Measurements from ENCODE around the gene LDLRAD3. TPM values are rescaled to one million over a fixed set of nuclear protein-coding genes. Genes with fewer than 3 reads are reported as not detected.

LDLRAD3 gene
- total RNA-seq, 1 donor from 2014 or later = 18.2 TPM

- peaks cover 7% of the 10 kb centered on the region for H3K36me3 Mint-ChIP-seq (ENCODE audit: unreplicated experiment)
Observed at GRCh38 chr11:36047344-36047743, 103.5 kb downstream of the LDLRAD3 start.

DNA sequence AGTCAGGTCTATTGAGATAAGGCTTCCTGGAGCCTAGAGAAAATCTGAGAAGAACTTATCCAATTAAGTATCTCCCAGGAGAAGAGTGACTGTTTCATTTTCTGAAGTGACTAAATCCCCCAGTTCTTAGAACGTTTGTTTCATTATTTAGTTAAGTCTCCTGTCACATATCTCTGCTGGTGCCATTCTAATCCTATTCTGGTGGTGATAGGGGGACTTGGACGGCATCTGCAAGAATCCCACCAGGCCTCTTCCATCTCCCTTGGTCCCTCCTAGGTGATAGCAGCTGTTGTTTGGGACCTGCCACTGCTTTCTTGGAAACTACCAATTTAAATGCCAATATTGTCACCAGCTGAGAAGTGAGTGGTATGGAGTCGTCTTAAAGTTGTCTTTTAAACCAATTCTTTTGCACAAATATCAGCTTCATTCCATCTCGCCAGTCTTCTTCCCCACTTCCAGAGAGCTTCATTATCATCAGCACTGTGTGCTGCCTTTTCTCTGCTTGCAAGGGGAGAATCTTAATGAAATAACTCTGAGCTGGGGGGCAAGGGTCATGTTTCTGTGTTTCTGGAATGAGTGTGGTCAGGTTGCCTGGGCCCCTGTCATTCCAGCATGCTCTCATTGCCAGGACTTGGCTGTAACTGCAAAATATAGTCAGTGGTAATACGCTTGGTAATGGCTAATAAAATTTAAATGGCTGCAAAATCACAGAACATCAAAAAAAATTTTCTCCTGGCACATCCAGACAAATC, 104.8 kb downstream of the LDLRAD3 start:
- Mint-ChIP-seq H3K27ac (ENCODE audit: unreplicated experiment) (no peak overlapping the region), H3K4me1 (ENCODE audit: unreplicated experiment) (peaks cover 16% of the 10 kb centered on the region), H3K9me3 (ENCODE audit: unreplicated experiment) (no peaks in the 10 kb centered on the region), H3K27me3 (ENCODE audit: unreplicated experiment) (no peaks in the 10 kb centered on the region), H3K4me3 (ENCODE audit: unreplicated experiment) (no peak overlapping the region), H3K36me3 (ENCODE audit: unreplicated experiment) (peaks cover 7% of the 10 kb centered on the region)
- TF ChIP-seq, protein P1, sequence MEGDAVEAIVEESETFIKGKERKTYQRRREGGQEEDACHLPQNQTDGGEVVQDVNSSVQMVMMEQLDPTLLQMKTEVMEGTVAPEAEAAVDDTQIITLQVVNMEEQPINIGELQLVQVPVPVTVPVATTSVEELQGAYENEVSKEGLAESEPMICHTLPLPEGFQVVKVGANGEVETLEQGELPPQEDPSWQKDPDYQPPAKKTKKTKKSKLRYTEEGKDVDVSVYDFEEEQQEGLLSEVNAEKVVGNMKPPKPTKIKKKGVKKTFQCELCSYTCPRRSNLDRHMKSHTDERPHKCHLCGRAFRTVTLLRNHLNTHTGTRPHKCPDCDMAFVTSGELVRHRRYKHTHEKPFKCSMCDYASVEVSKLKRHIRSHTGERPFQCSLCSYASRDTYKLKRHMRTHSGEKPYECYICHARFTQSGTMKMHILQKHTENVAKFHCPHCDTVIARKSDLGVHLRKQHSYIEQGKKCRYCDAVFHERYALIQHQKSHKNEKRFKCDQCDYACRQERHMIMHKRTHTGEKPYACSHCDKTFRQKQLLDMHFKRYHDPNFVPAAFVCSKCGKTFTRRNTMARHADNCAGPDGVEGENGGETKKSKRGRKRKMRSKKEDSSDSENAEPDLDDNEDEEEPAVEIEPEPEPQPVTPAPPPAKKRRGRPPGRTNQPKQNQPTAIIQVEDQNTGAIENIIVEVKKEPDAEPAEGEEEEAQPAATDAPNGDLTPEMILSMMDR (IDR thresholded peaks at IDR 0.05) = no peak
- DNase-seq (ENCODE audit: extremely low spot score, unreplicated experiment) = no peak

More at GRCh38 chr11:36047344-36047743, 103.5 kb downstream of the LDLRAD3 start:
- H3K27ac Mint-ChIP-seq (ENCODE audit: unreplicated experiment) = no peak overlapping the region
- TF ChIP-seq, protein P1 (IDR thresholded peaks at IDR 0.05) = no peak
- H3K9me3 Mint-ChIP-seq (ENCODE audit: unreplicated experiment) = no peaks in the 10 kb centered on the region
- H3K27me3 Mint-ChIP-seq (ENCODE audit: unreplicated experiment) = no peaks in the 10 kb centered on the region
- no peak overlapping the region for H3K4me3 Mint-ChIP-seq (ENCODE audit: unreplicated experiment)
- peaks cover 16% of the 10 kb centered on the region for H3K4me1 Mint-ChIP-seq (ENCODE audit: unreplicated experiment)
- DNase-seq (ENCODE audit: extremely low spot score, unreplicated experiment) = no peak

DNA sequence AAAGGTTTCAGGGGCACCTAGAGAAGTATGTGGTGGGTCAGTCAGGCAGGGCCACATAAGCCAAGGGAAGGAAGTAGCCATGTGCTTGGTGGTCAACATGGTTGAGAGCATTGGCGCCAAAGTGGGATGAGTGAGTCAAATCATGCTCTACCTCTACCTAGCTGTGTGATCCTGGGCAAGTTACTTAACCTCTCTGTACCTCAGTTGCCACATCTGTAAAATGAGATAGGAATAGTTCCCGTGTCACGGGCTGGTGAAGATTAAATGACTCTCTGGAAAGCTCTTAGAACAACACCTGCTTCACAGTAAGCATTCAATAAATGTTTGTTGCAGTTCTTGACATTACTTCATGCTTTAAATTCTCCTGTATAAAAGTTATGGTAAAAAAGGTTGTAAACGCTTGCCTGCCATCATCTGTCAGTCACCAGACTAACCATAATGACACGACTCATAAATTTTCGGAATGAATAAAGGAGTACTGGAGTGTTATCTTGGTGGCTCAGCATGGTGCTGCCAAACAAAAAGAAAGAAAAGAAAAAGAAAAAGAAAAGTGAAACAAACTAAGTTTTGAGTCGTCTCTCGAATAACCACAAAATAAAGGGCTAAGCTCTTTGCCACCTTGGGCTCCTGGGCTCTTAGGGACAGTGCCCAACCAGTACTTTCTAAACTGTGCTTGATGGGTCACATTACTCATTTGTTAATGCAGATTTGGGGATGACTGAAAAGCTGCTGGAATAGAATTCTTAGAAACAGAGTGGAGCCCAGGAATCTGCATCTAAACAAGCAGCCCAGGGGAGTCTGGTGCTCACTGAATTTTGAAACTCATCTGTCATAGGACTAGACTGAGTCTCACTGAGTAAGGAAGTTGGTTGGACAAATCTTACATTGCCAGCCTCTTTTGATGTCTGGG, 107.6 kb downstream of the LDLRAD3 start:
- Mint-ChIP-seq H3K4me3 (ENCODE audit: unreplicated experiment) (no peak overlapping the region), H3K27me3 (ENCODE audit: unreplicated experiment) (no peaks in the 10 kb centered on the region), H3K27ac (ENCODE audit: unreplicated experiment) (no peak overlapping the region), H3K4me1 (ENCODE audit: unreplicated experiment) (peaks cover 14% of the 10 kb centered on the region), H3K36me3 (ENCODE audit: unreplicated experiment) (peaks cover 7% of the 10 kb centered on the region), H3K9me3 (ENCODE audit: unreplicated experiment) (no peaks in the 10 kb centered on the region)
- no peak for DNase-seq (ENCODE audit: extremely low spot score, unreplicated experiment)
- TF ChIP-seq, protein P1 (IDR thresholded peaks at IDR 0.05) = no peak

GRCh38 chr11:36053281-36053680, 109.4 kb downstream of the LDLRAD3 start:
- Mint-ChIP-seq H3K27me3 (ENCODE audit: unreplicated experiment) (no peaks in the 10 kb centered on the region), H3K27ac (ENCODE audit: unreplicated experiment) (no peak overlapping the region), H3K9me3 (ENCODE audit: unreplicated experiment) (no peaks in the 10 kb centered on the region), H3K36me3 (ENCODE audit: unreplicated experiment) (peaks cover 9% of the 10 kb centered on the region), H3K4me1 (ENCODE audit: unreplicated experiment) (peaks cover 14% of the 10 kb centered on the region), H3K4me3 (ENCODE audit: unreplicated experiment) (no peak overlapping the region)
- TF ChIP-seq, protein P1 (IDR thresholded peaks at IDR 0.05) = no peak
- DNase-seq (ENCODE audit: extremely low spot score, unreplicated experiment) = no peak

DNA sequence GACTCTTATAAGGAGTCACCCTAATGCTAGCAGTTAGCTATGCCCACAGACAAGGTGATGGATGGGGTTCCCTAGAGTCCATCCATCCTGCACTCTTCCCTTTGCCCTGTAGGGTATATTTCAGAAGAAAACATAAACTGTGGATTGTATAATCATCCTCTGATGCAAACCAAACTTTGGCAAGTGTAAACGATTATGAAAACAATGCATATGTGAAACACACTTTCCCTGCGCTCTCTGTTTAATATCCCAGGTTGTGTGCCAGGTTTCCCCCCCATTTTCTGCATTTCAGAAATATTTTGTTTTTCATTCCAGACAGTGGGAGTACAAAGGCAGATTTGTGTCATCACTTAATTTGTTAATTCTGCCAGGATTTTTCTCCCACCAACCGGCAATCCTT, 110.0 kb downstream of the LDLRAD3 start:
- Mint-ChIP-seq H3K36me3 (ENCODE audit: unreplicated experiment) (peaks cover 9% of the 10 kb centered on the region), H3K27me3 (ENCODE audit: unreplicated experiment) (no peaks in the 10 kb centered on the region), H3K27ac (ENCODE audit: unreplicated experiment) (no peak overlapping the region), H3K9me3 (ENCODE audit: unreplicated experiment) (no peaks in the 10 kb centered on the region), H3K4me3 (ENCODE audit: unreplicated experiment) (no peak overlapping the region), H3K4me1 (ENCODE audit: unreplicated experiment) (peaks cover 10% of the 10 kb centered on the region)
- TF ChIP-seq, protein P1 (IDR thresholded peaks at IDR 0.05) = no peak
- DNase-seq (ENCODE audit: extremely low spot score, unreplicated experiment) = no peak
